Astrocyte of the cerebellum (primary cell): ENCODE measurements around the gene FMO4.

Experiments
- DNase-seq: peaks from one replicate; pipeline ENCODE4 v3.0.0-alpha.2; 2011; ENCODE audit warnings: low read depth
- H3K4me3 ChIP-seq: 2 replicates; pipeline ENCODE4 v1.5.1; 2011; ENCODE audit warnings: mild to moderate bottlenecking, low read depth, low read length, moderate library complexity
- CTCF ChIP-seq: IDR thresholded peaks from 2 replicates; pipeline ENCODE4 v1.5.1; 2012; ENCODE audit warnings: low read length, low read depth, moderate library complexity, mild to moderate bottlenecking; ENCODE audit errors: missing control alignments
- in situ Hi-C: cut with HindIII; loops from 2 replicates; pipeline ENCODE4 v1.10.0; 2017; ENCODE audit warnings: low sequenced_read_pairs

Gene FMO4

GRCh38 chr1:171295821-171296220, 18.2 kb upstream of the FMO4 start:
- H3K4me3 ChIP-seq: no peak overlapping the region
- TF ChIP-seq CTCF: no peak
- no peak for DNase-seq
- in situ Hi-C loops: no loop called here

- DNase-seq: no peak
- in situ Hi-C loops: no loop called here
- H3K4me3 ChIP-seq: no peak overlapping the region
- TF ChIP-seq CTCF: no peak
These were observed 17.1 kb upstream of the FMO4 start for GRCh38 chr1:171296897-171297296.

GRCh38 chr1:171298696-171299095, 15.3 kb upstream of the FMO4 start:
- no peak for TF ChIP-seq CTCF
- no peak for DNase-seq

GRCh38 chr1:171299342-171299741, 14.6 kb upstream of the FMO4 start:
- TF ChIP-seq CTCF: no peak
- in situ Hi-C loops: no loop called here
- no peak overlapping the region for H3K4me3 ChIP-seq
- DNase-seq: no peak

More at GRCh38 chr1:171298696-171299095, 15.3 kb upstream of the FMO4 start:
- H3K4me3 ChIP-seq: no peak overlapping the region
- in situ Hi-C loops: no loop called here

GRCh38 chr1:171300401-171300800, 13.6 kb upstream of the FMO4 start:
- no peak for TF ChIP-seq CTCF
- H3K4me3 ChIP-seq: no peak overlapping the region
- no peak for DNase-seq
- in situ Hi-C loops: no loop called here

GRCh38 chr1:171310661-171311087, 3.3 kb upstream of the FMO4 start:
- H3K4me3 ChIP-seq: no peak overlapping the region
- in situ Hi-C loops: no loop called here
- DNase-seq: no peak
- no peak for TF ChIP-seq CTCF
